Measurements from ENCODE around the gene FES.

- TF ChIP-seq POLR2A (IDR thresholded peaks at IDR 0.05) = no peak
- no peak for TF ChIP-seq CTCF (IDR thresholded peaks at IDR 0.05)
These were observed 1.4 kb upstream of the FES start for GRCh38 chr15:90882781-90883525.
